Heart left ventricle (tissue), 16 donors: Measurements from ENCODE around the gene TRAPPC10. TPM values are rescaled to one million over a fixed set of nuclear protein-coding genes. Genes with fewer than 3 reads are reported as not detected.
A peak's percentile ranks its signal among the peaks of the same experiment; 100 is the strongest.
"Not testable (repeated sequence)": the region's sequence is repeated elsewhere in the genome, so short reads cannot be mapped to it uniquely, and the experiment has no call there.

Experiments
- ATAC-seq, 4 donors: fragments of 200-7000 bp; cut with Tn5 transposase; one replicate each; pipeline ENCODE4 v1.9.1; 2020 to 2022; ENCODE audit warnings: moderate library complexity in 4 of 4, mild to moderate bottlenecking in 3 of 4, moderate number of reproducible peaks in 1 of 4
- DNase-seq, 5 donors: peaks; one replicate each; pipeline ENCODE4 v3.0.0-alpha.2; 2020
- H3K27ac ChIP-seq, 12 donors: fragments of 200-600 bp; sonication (generic) in 4 of 12; one replicate each; pipeline versions ENCODE4 v1.5.0 to v1.8.0; 2016 to 2022; ENCODE audit warnings: mild to moderate bottlenecking in 2 of 12
- H3K27me3 ChIP-seq, 9 donors: fragments of 200-600 bp; sonication (generic) in 2 of 9; one replicate each; pipeline versions ENCODE4 v1.5.1 to v1.8.0; 2016 to 2022; ENCODE audit warnings: mild to moderate bottlenecking in 3 of 9
- H3K36me3 ChIP-seq, 9 donors: fragments of 200-600 bp; sonication (generic) in 2 of 9; one replicate each; pipeline versions ENCODE4 v1.5.0 to v1.8.0; 2018 to 2022; ENCODE audit warnings: mild to moderate bottlenecking in 2 of 9
- H3K4me1 ChIP-seq, 12 donors: fragments of 200-600 bp; sonication (generic) in 4 of 12; one replicate each; pipeline versions ENCODE4 v1.5.0 to v1.8.0; 2016 to 2022; ENCODE audit warnings: mild to moderate bottlenecking in 3 of 12
- H3K4me3 ChIP-seq, 12 donors: fragments of 200-600 bp; sonication (generic) in 4 of 12; one replicate each; pipeline versions ENCODE4 v1.5.0 to v1.8.0; 2017 to 2022; ENCODE audit warnings: mild to moderate bottlenecking in 9 of 12, moderate library complexity in 4 of 12
- H3K9me3 ChIP-seq, 12 donors: fragments of 200-600 bp; sonication (generic) in 4 of 12; one replicate each; pipeline versions ENCODE4 v1.5.0 to v1.8.0; 2016 to 2022; ENCODE audit warnings: mild to moderate bottlenecking in 1 of 12
- CTCF ChIP-seq, 12 donors: fragments of 200-600 bp; sonication (generic) in 4 of 12; IDR thresholded peaks; one replicate each; pipeline versions ENCODE4 v1.5.0 to v1.8.0; 2018 to 2022; ENCODE audit warnings: antibody characterized with exemption in 12 of 12, mild to moderate bottlenecking in 5 of 12
- POLR2A ChIP-seq, 2 donors: fragments of 450-650 bp; IDR thresholded peaks; one replicate each; pipeline ENCODE4 v1.6.1; 2017; ENCODE audit warnings: antibody characterized with exemption in 2 of 2, mild to moderate bottlenecking in 2 of 2, moderate library complexity in 2 of 2
- WGBS, 4 donors: extraction: QIAGEN DNeasy Blood & Tissue Kit in 2 of 4; methylation state at CpG; one replicate each; pipeline versions ENCODE4 v1.1.5 to v1.1.7; 2013 to 2018; 5-methylcytosine and 5-hydroxymethylcytosine counted together
- intact Hi-C, 10 donors: fragments of 100-400 bp; cut with DNase I; formaldehyde crosslinking; loops; one replicate each; pipeline versions ENCODE4 v1.11.1 to v1.14.2; 2022
- polyA plus RNA-seq, 2 donors: library from polyadenylated mRNA; stranded (reverse); fragments of 200-250 nt; gene quantifications; one replicate each; pipeline ENCODE4 v1.2.3, GENCODE V29; 2013
- total RNA-seq, 9 donors: library from RNA; depleted of rRNA in 2 of 9; stranded (reverse); fragments of >200 nt in 2 of 9; fragmentation: NEBNext Ultra II Directional in 3 of 9; extraction: Animal tissue kit (Norgen Biotek cat#: 25700) in 3 of 9; gene quantifications; one replicate each; pipeline versions ENCODE4 v1.1.0 to v1.2.4, GENCODE V29; 2016 to 2023
- donor health status: ischemic (EF 13 %, LVEDD 7.1; RV severe dilation, severe dysfunction).
- donor health status: healthy with polysubstance abuse.
- donor health status: DM: no; HTN: yes; CAD: no.
- donor health status: DM: no; HTN: no; CAD: no.
- donor health status: ischemic (EF 25% LVEDD 6.9; RV normal size, moderate dysfunction).
- donor health status: ischemic (EF 25% LVEDD 5.7; RV mildly dilated, moderate dysfunction).
- donor health status: healthy.
- donor health status: DM: yes; HTN: yes; CAD: no.
- donor health status: ischemic (EF 35%, LVEDD 5.7; RV mildly dilated, moderate dysfunction).
- donor health status: nonischemic (EF 11% LVEDD 7.7; RV severe dilation, severe dysfunction).
- donor health status: DM: yes; HTN: yes; CAD: no.
- donor health status: PGD.
- donor health status: ischemic (EF 29% LVEDD 5.4; RV normal size, mild dysfunction).
- donor health status: nonischemic (EF 23%, LVEDD 6.1; RV moderate dilation, normal function).

TRAPPC10 gene
- total and polyA plus RNA-seq, 11 donors, result 5.6 to 32.0 (median 22.1) TPM

DNA sequence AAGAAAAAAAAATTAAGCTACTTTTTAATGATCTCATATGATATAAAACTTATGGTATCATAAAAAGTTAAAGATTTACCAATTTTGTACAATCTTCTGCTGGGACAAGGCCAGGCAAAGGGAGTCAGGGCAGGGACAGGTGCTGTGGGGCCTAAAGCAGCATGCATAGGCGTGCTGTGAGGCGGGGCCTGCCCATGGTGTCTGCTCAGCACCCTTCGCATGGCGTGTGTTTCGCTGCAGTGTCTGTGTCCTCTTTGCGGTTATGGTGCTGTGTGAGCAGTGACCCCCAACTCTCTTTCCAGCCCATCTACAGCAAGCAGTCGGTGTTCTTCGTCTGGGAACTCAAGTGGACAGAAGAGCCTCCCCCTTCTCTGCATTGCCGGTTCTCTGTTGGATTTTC lies 81.7 kb downstream of the TRAPPC10 start:
- no peak for ATAC-seq
- no peaks in the 10 kb centered on the region for H3K27me3 ChIP-seq
- TF ChIP-seq CTCF (IDR thresholded peaks at IDR 0.05) (no peak), POLR2A (IDR thresholded peaks at IDR 0.05) (no peak)
- H3K36me3 ChIP-seq, result peaks cover 0 to 68% (median 66%) of the 10 kb centered on the region in 9 donors
- peak in 1 of 5 donors; percentile 7 for DNase-seq
- intact Hi-C loops, result no loop called here
- H3K4me1 ChIP-seq, result peaks cover 0 to 16% (median 5%) of the 10 kb centered on the region in 12 donors
- no peak overlapping the region for H3K27ac ChIP-seq
- no peaks in the 10 kb centered on the region for H3K9me3 ChIP-seq
- no peak overlapping the region for H3K4me3 ChIP-seq
- WGBS, 4 donors, result 87 to 90% (median 89%) methylated on average over 9 of the region's 9 CpGs

- WGBS, 4 donors, result 44 to 53% (median 48%) methylated on average over 1 of the region's 1 CpG
- Histone ChIP-seq H3K27me3 (no peaks in the 10 kb centered on the region), H3K27ac (peak overlapping the region in 5 of 12 donors; percentile 35 to 69 (median 59)), H3K4me3 (no peak overlapping the region), H3K4me1 (peaks cover 0 to 9% (median 5%) of the 10 kb centered on the region in 12 donors), H3K36me3 (peaks cover 0 to 57% (median 56%) of the 10 kb centered on the region in 9 donors), H3K9me3 (no peaks in the 10 kb centered on the region)
- no peak for DNase-seq
- no peak for ATAC-seq
- no peak for TF ChIP-seq CTCF (IDR thresholded peaks at IDR 0.05)
- no peak for TF ChIP-seq POLR2A (IDR thresholded peaks at IDR 0.05)
- intact Hi-C loops, result no loop called here
These were observed 82.7 kb downstream of the TRAPPC10 start for GRCh38 chr21:44094832-44095231.

DNA sequence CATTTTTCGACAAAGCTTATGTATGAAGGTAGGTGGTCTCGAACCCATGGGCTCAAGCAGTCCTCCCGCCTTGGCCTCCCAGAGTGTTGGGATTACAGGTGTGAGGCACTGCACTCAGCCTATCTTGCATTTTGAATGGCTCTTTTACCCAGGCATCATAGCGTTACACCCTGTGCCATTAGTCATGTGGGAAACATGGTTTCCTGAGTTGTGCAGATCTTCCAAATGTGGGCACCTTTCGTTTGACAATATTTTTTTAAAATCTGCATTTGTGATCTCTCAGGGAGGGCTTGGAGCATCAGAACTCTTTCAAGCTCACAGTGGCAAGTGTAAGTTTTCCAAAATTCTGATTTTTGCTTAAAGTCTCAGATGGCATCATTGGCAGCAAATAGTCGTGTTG lies 86.4 kb downstream of the TRAPPC10 start:
- no CpG with 5 or more reads among the region's 6 CpGs for WGBS, 4 donors
- ATAC-seq, intact Hi-C loops, H3K27me3 ChIP-seq, H3K4me3 ChIP-seq, DNase-seq, H3K9me3 ChIP-seq, H3K4me1 ChIP-seq, H3K27ac ChIP-seq: not testable (repeated sequence)
- H3K36me3 ChIP-seq, result peaks cover 0 to 21% (median 19%) of the 10 kb centered on the region in 9 donors

GRCh38 chr21:44098964-44099363 lies 86.9 kb downstream of the TRAPPC10 start:
- no CpG with 5 or more reads among the region's 13 CpGs for WGBS, 4 donors
- DNase-seq, H3K4me1 ChIP-seq, H3K27ac ChIP-seq, H3K9me3 ChIP-seq, intact Hi-C loops, H3K4me3 ChIP-seq, H3K27me3 ChIP-seq: not testable (repeated sequence)
- peaks cover 0 to 16% (median 14%) of the 10 kb centered on the region in 9 donors for H3K36me3 ChIP-seq
- peak; percentile 60 to 85 (median 74) for ATAC-seq

GRCh38 chr21:44107026-44107501 lies 95.0 kb downstream of the TRAPPC10 start, which contains the start of gene PWP2:
PWP2 (plus strand) TSS chr21:44107399; CDS start chr21:44107417, 18 bp downstream.
- Histone ChIP-seq H3K4me3 (peak within 1 kb of the TSS in 10 of 12 donors; percentile 40 to 57 (median 49)), H3K27ac (peak within 1 kb of the TSS in 2 of 12 donors; percentile 43 to 58)
- peak in 3 of 5 donors; percentile 16 to 60 (median 36) for DNase-seq
- H3K36me3 ChIP-seq, H3K4me1 ChIP-seq, H3K27me3 ChIP-seq, H3K9me3 ChIP-seq, intact Hi-C loops: not testable (repeated sequence)
- WGBS, 4 donors, result 0% methylated on average over 24 to 31 of the region's 66 CpGs; no CpG with 5 or more reads in 2 of the 4 donors
- ATAC-seq, result peak; percentile 75 to 98 (median 96)

- peak overlapping the region in 2 of 12 donors; percentile 43 to 58 for H3K27ac ChIP-seq
- H3K4me1 ChIP-seq, H3K9me3 ChIP-seq, intact Hi-C loops, H3K27me3 ChIP-seq, DNase-seq, H3K36me3 ChIP-seq: not testable (repeated sequence)
- peak overlapping the region in 8 of 12 donors; percentile 40 to 56 (median 49) for H3K4me3 ChIP-seq
- peak in 3 of 4 donors; percentile 6 to 67 (median 61) for ATAC-seq
- 0% methylated on average over 3 of the region's 31 CpGs; no CpG with 5 or more reads in 3 of the 4 donors for WGBS, 4 donors
These were observed 95.5 kb downstream of the TRAPPC10 start for GRCh38 chr21:44107589-44107988.

GRCh38 chr21:44113702-44114371 lies 101.7 kb downstream of the TRAPPC10 start:
- intact Hi-C loops, H3K27me3 ChIP-seq, H3K4me1 ChIP-seq, H3K27ac ChIP-seq, H3K4me3 ChIP-seq, DNase-seq, H3K9me3 ChIP-seq, H3K36me3 ChIP-seq, ATAC-seq: not testable (repeated sequence)
- WGBS, 4 donors, result 67% methylated on average over 5 of the region's 33 CpGs; no CpG with 5 or more reads in 3 of the 4 donors

- DNase-seq, H3K4me1 ChIP-seq, H3K36me3 ChIP-seq, H3K27ac ChIP-seq, H3K9me3 ChIP-seq, H3K27me3 ChIP-seq, H3K4me3 ChIP-seq, intact Hi-C loops: not testable (repeated sequence)
- peak in 1 of 4 donors; percentile 57 for ATAC-seq
- WGBS, 4 donors, result no CpG with 5 or more reads among the region's 10 CpGs
These were observed 110.0 kb downstream of the TRAPPC10 start for GRCh38 chr21:44122131-44122530.

GRCh38 chr21:44127827-44128226 lies 115.7 kb downstream of the TRAPPC10 start:
- DNase-seq, result not testable (repeated sequence)
- no CpG with 5 or more reads among the region's 19 CpGs for WGBS, 4 donors

More at GRCh38 chr21:44127827-44128226, 115.7 kb downstream of the TRAPPC10 start:
- intact Hi-C loops, H3K9me3 ChIP-seq, H3K27ac ChIP-seq, H3K36me3 ChIP-seq, ATAC-seq, H3K4me3 ChIP-seq, H3K4me1 ChIP-seq, H3K27me3 ChIP-seq: not testable (repeated sequence)
